Left lung (tissue), 14 donors: ENCODE data around the gene PLIN5. TPM values are rescaled to one million over a fixed set of nuclear protein-coding genes. Genes with fewer than 3 reads are reported as not detected.
A peak's percentile ranks its signal among the peaks of the same experiment; 100 is the strongest.

Experiments
- ATAC-seq: fragments of 200-7000 bp; cut with Tn5 transposase; one replicate; pipeline ENCODE4 v1.9.1; 2020; ENCODE audit warnings: moderate library complexity
- DNase-seq, 4 donors: peaks; one replicate each; pipeline ENCODE4 v3.0.0-alpha.2; 2013 to 2020
- H3K27ac ChIP-seq, 2 donors: fragments of 200-600 bp; sonication (generic) in 1 of 2; one replicate each; pipeline versions ENCODE4 v1.5.0 to v1.8.0; 2020 to 2021
- H3K27me3 ChIP-seq, 2 donors: fragments of 200-600 bp; sonication (generic) in 1 of 2; one replicate each; pipeline versions ENCODE4 v1.5.0 to v1.8.0; 2020 to 2021
- H3K36me3 ChIP-seq, 2 donors: fragments of 200-600 bp; sonication (generic) in 1 of 2; one replicate each; pipeline versions ENCODE4 v1.5.0 to v1.8.0; 2020 to 2021
- H3K4me1 ChIP-seq, 2 donors: fragments of 200-600 bp; one replicate each; pipeline ENCODE4 v1.8.0; 2021
- H3K4me3 ChIP-seq, 2 donors: fragments of 200-600 bp; sonication (generic) in 1 of 2; one replicate each; pipeline versions ENCODE4 v1.5.0 to v1.8.0; 2020 to 2021; ENCODE audit warnings: mild to moderate bottlenecking in 1 of 2
- H3K9me3 ChIP-seq, 2 donors: fragments of 200-600 bp; sonication (generic) in 1 of 2; one replicate each; pipeline versions ENCODE4 v1.5.0 to v1.8.0; 2020 to 2021
- CTCF ChIP-seq, 2 donors: fragments of 200-600 bp; sonication (generic) in 1 of 2; IDR thresholded peaks; one replicate each; pipeline versions ENCODE4 v1.5.0 to v1.8.0; 2021; ENCODE audit warnings: antibody characterized with exemption in 2 of 2
- intact Hi-C, 2 donors: fragments of 100-400 bp; cut with DNase I; formaldehyde crosslinking; loops; one replicate each; pipeline versions ENCODE4 v1.11.2 to v1.14.2; 2022
- long read RNA-seq, 12 donors: library from polyadenylated mRNA in 2 of 12; unstranded in 2 of 12; transcript quantifications; one replicate each; pipeline ENCODE4 v2.0.0 and lab custom pipeline, GENCODE V29; 2019 to 2026
- polyA plus RNA-seq, 6 donors: library from polyadenylated mRNA; unstranded; fragments of 120-200 nt; gene quantifications; one replicate each; pipeline ENCODE4 v1.2.1, GENCODE V29; 2013; ENCODE audit not compliant: insufficient read length in 6 of 6
- total RNA-seq, 2 donors: library from RNA; stranded (reverse); fragmentation: NEBNext Ultra II Directional; extraction: Animal tissue kit (Norgen Biotek cat#: 25700); gene quantifications; one replicate each; pipeline ENCODE4 v1.2.1, GENCODE V29; 2021
- donor health status: DM: no; HTN: yes; CAD: no.
- donor health status: DM: no; HTN: no; CAD: no.

PLIN5 gene
- total RNA-seq (10 to 100 TPM in 1 of 2 donors, 1 to 10 TPM in 1; 8.4 to 15.9 TPM), polyA plus RNA-seq (1 to 10 TPM; 1.8 to 2.8 (median 2.2) TPM)
- long read RNA-seq, donor 1 = 0 reads
- long read RNA-seq, donor 2, partial matches to known transcripts = 0 of 1 reads
- long read RNA-seq, donor 2, other reads (novel, unspliced or antisense) = 0 of 1 reads
- long read RNA-seq, donor 3 = 0 reads
- long read RNA-seq, donor 4, partial matches to known transcripts = 0 of 6 reads
- long read RNA-seq, donor 4, other reads (novel, unspliced or antisense) = 3 of 6 reads
- long read RNA-seq, donor 5, partial matches to known transcripts = 0 of 1 reads
- long read RNA-seq, donor 5, other reads (novel, unspliced or antisense) = 0 of 1 reads
- long read RNA-seq, donor 6 = 0 reads
- long read RNA-seq, donor 7 = 0 reads
- long read RNA-seq, donor 8 = 0 reads
- long read RNA-seq, donor 9 = 0 reads
- long read RNA-seq, donor 10, partial matches to known transcripts = 2 of 10 reads
- long read RNA-seq, donor 10, other reads (novel, unspliced or antisense) = 4 of 10 reads
- long read RNA-seq, donor 11 = 0 reads
- long read RNA-seq, donor 12 = 0 reads

GRCh38 chr19:4534836-4535658 is at the start of gene PLIN5:
Gene PLIN5 (minus strand): TSS chr19:4535224. CDS start chr19:4534074, 1,150 bp downstream.
- intact Hi-C loops = no loop called here
- DNase-seq (peak; percentile 36 to 91 (median 70)), ATAC-seq (peak; percentile 77)
- Histone ChIP-seq H3K36me3 (no peaks in the 10 kb centered on the region), H3K9me3 (no peaks in the 10 kb centered on the region), H3K4me1 (peaks cover 4 to 53% of the 10 kb centered on the region in 2 donors), H3K27me3 (peaks cover 0 to 50% of the 10 kb centered on the region in 2 donors), H3K4me3 (peak within 1 kb of the TSS in 1 of 2 donors; percentile 35), H3K27ac (peak within 1 kb of the TSS in 1 of 2 donors; percentile 58)
- TF ChIP-seq CTCF (IDR thresholded peaks at IDR 0.05) = no peak

- Histone ChIP-seq H3K4me1 (peaks cover 7 to 12% of the 10 kb centered on the region in 2 donors), H3K4me3 (peak overlapping the region; percentile 6 to 7), H3K27me3 (peaks cover 52 to 87% of the 10 kb centered on the region in 2 donors), H3K9me3 (no peaks in the 10 kb centered on the region), H3K27ac (no peak overlapping the region), H3K36me3 (no peaks in the 10 kb centered on the region)
- intact Hi-C loops = no loop called here
- DNase-seq (no peak), ATAC-seq (peak; percentile 63)
- TF ChIP-seq CTCF (IDR thresholded peaks at IDR 0.05) = no peak
Measured at GRCh38 chr19:4583961-4584669, 49.1 kb upstream of the PLIN5 start.

- Histone ChIP-seq H3K36me3 (no peaks in the 10 kb centered on the region), H3K4me3 (no peak overlapping the region), H3K27me3 (peaks cover 52 to 96% of the 10 kb centered on the region in 2 donors), H3K4me1 (peaks cover 7 to 12% of the 10 kb centered on the region in 2 donors), H3K9me3 (no peaks in the 10 kb centered on the region), H3K27ac (no peak overlapping the region)
- ATAC-seq (no peak), DNase-seq (no peak)
- intact Hi-C loops = no loop called here
- TF ChIP-seq CTCF (IDR thresholded peaks at IDR 0.05) = no peak
Measured at GRCh38 chr19:4582980-4583842, 48.2 kb upstream of the PLIN5 start.

GRCh38 chr19:4581666-4582553 is 46.9 kb upstream of the PLIN5 start:
- Histone ChIP-seq H3K27me3 (peaks cover 52 to 98% of the 10 kb centered on the region in 2 donors), H3K27ac (no peak overlapping the region), H3K4me3 (no peak overlapping the region), H3K9me3 (no peaks in the 10 kb centered on the region), H3K4me1 (peaks cover 7 to 12% of the 10 kb centered on the region in 2 donors), H3K36me3 (no peaks in the 10 kb centered on the region)
- intact Hi-C loops = no loop called here
- TF ChIP-seq CTCF (IDR thresholded peaks at IDR 0.05) = no peak
- ATAC-seq (no peak), DNase-seq (no peak)
